ENCODE results near the gene TUBG2. TPM values are rescaled to one million over a fixed set of nuclear protein-coding genes. Genes with fewer than 3 reads are reported as not detected.
A peak's percentile ranks its signal among the peaks of the same experiment; 100 is the strongest.

The TUBG2 gene
- total and polyA plus RNA-seq, 9 donors, result 19.4 to 30.0 (median 22.9) TPM

- H3K36me3 ChIP-seq, result no peaks in the 10 kb centered on the region
- H3K27ac ChIP-seq, result peak overlapping the region; percentile 35 to 57
- WGBS, 3 donors, result 82 to 83% (median 83%) methylated on average over 11 to 12 of the region's 12 CpGs
- intact Hi-C loops (cut with DNase I), result loop anchor here in 1 of 4 donors (10.0 kb wide), 1 partner anchor 65 kb away; the partner anchor contains the start of genes RETREG3 and TUBG1
- no peaks in the 10 kb centered on the region for H3K9me3 ChIP-seq
- no peaks in the 10 kb centered on the region for H3K27me3 ChIP-seq
- peak in 2 of 5 donors; percentile 24 to 36 for DNase-seq
- TF ChIP-seq POLR2A (IDR thresholded peaks at IDR 0.05), result no peak
- no peak for TF ChIP-seq EP300 (IDR thresholded peaks at IDR 0.05)
- no peak for TF ChIP-seq CTCF (IDR thresholded peaks at IDR 0.05)
- H3K4me3 ChIP-seq, result no peak overlapping the region
- peaks cover 24% of the 10 kb centered on the region for H3K4me1 ChIP-seq (ENCODE audit: insufficient read depth)
Observed at GRCh38 chr17:42669705-42669976, 10.6 kb downstream of the TUBG2 start.

- Histone ChIP-seq H3K27me3 (no peaks in the 10 kb centered on the region), H3K9me3 (no peaks in the 10 kb centered on the region), H3K4me1 (ENCODE audit: insufficient read depth) (peaks cover 26% of the 10 kb centered on the region), H3K4me3 (no peak overlapping the region), H3K27ac (peak overlapping the region; percentile 35 to 57), H3K36me3 (no peaks in the 10 kb centered on the region)
- WGBS, 3 donors, result 69 to 74% (median 73%) methylated on average over 82 to 87 of the region's 87 CpGs
- TF ChIP-seq EP300 (IDR thresholded peaks at IDR 0.05) (no peak), POLR2A (IDR thresholded peaks at IDR 0.05) (no peak), CTCF (IDR thresholded peaks at IDR 0.05) (no peak)
- intact Hi-C loops (cut with DNase I), result loop anchor here in 1 of 4 donors (10.0 kb wide), 1 partner anchor 65 kb away; the partner anchor contains the start of genes RETREG3 and TUBG1
- DNase-seq, result peak in 2 of 5 donors; percentile 36 to 41
Observed at GRCh38 chr17:42669977-42670788, 11.1 kb downstream of the TUBG2 start.

GRCh38 chr17:42670789-42671657 lies 11.9 kb downstream of the TUBG2 start:
- Histone ChIP-seq H3K27me3 (no peaks in the 10 kb centered on the region), H3K9me3 (no peaks in the 10 kb centered on the region), H3K27ac (no peak overlapping the region), H3K36me3 (no peaks in the 10 kb centered on the region), H3K4me3 (no peak overlapping the region), H3K4me1 (ENCODE audit: insufficient read depth) (peaks cover 26% of the 10 kb centered on the region)
- intact Hi-C loops (cut with DNase I), result no loop called here
- no peak for TF ChIP-seq EP300 (IDR thresholded peaks at IDR 0.05)
- TF ChIP-seq CTCF (IDR thresholded peaks at IDR 0.05), result no peak
- no peak for TF ChIP-seq POLR2A (IDR thresholded peaks at IDR 0.05)
- WGBS, 3 donors, result 82 to 86% (median 84%) methylated on average over 49 to 50 of the region's 50 CpGs
- DNase-seq, result peak in 2 of 5 donors; percentile 26 to 31

GRCh38 chr17:42672038-42672437 lies 13.0 kb downstream of the TUBG2 start:
- H3K9me3 ChIP-seq, result no peaks in the 10 kb centered on the region
- no peak for TF ChIP-seq POLR2A (IDR thresholded peaks at IDR 0.05)
- no peak for TF ChIP-seq CTCF (IDR thresholded peaks at IDR 0.05)
- no peak for TF ChIP-seq EP300 (IDR thresholded peaks at IDR 0.05)
- H3K27ac ChIP-seq, result no peak overlapping the region
- intact Hi-C loops (cut with DNase I), result no loop called here
- H3K4me3 ChIP-seq, result no peak overlapping the region
- 81 to 83% (median 82%) methylated on average over 28 of the region's 28 CpGs for WGBS, 3 donors
- no peaks in the 10 kb centered on the region for H3K27me3 ChIP-seq
- peak in 1 of 5 donors; percentile 35 for DNase-seq
- no peaks in the 10 kb centered on the region for H3K36me3 ChIP-seq
- H3K4me1 ChIP-seq (ENCODE audit: insufficient read depth), result peaks cover 23% of the 10 kb centered on the region
